Endothelial cell of umbilical vein (primary cell): ENCODE results near the gene MRGPRE. TPM values are rescaled to one million over a fixed set of nuclear protein-coding genes. Genes with fewer than 3 reads are reported as not detected.

Experiments
- BruUV-seq: library from RNA; stranded (reverse); fragments of 400-500 nt; replicated peaks from 2 replicates; lab custom pipeline; 2021; lab: Mats Ljungman, UMichigan
- CTCF ChIA-PET: fragments of 300-600, 350-600 bp; sonication (Branson Sonifier 250); formaldehyde crosslinking; loops from one replicate; lab custom pipeline; 2021; ENCODE audit warnings: antibody characterized with exemption, inconsistent platforms; lab: Charles Lee
- POLR2A ChIA-PET: fragments of 300-600, 350-600 bp; sonication (Branson Sonifier 250); formaldehyde crosslinking; loops from one replicate; lab custom pipeline; 2021; ENCODE audit warnings: antibody characterized with exemption, inconsistent platforms; lab: Charles Lee
- DNase-seq: peaks from one replicate; pipeline ENCODE4 v3.0.0-alpha.2; 2011; ENCODE audit warnings: low read depth, low spot score
- FAIRE-seq: peaks from 2 replicates; lab custom pipeline; 2011; peaks lifted over from hg19 to GRCh38; lab: Jason Lieb, UNC
- H2AFZ ChIP-seq: 2 replicates; pipeline ENCODE4 v1.6.0; 2012; ENCODE audit warnings: low read depth, low read length, control low read depth, inconsistent platforms
- H3K27ac ChIP-seq: 2 replicates; pipeline ENCODE4 v1.5.1; 2011; ENCODE audit warnings: low read depth, mild to moderate bottlenecking, control low read depth, low read length, moderate library complexity; ENCODE audit not compliant: insufficient read depth
- H3K27me3 ChIP-seq, 2 experiments: 2 replicates each; pipeline versions ENCODE4 v1.6.0 to v1.6.1; 2011; ENCODE audit warnings: low read length in 2 of 2, mixed read lengths in 1 of 2; ENCODE audit not compliant: control insufficient read depth in 2 of 2, insufficient read depth in 2 of 2
- H3K36me3 ChIP-seq, 2 experiments: 2 replicates in 1 of 2; 3 replicates in 1 of 2; pipeline ENCODE4 v1.5.1; 2011; ENCODE audit warnings: low read length in 2 of 2, mild to moderate bottlenecking in 1 of 2, moderate library complexity in 1 of 2; ENCODE audit not compliant: control insufficient read depth in 2 of 2, insufficient read depth in 2 of 2; ENCODE audit errors: extremely low read depth in 1 of 2
- H3K4me1 ChIP-seq: 3 replicates; pipeline ENCODE4 v1.5.1; 2011; ENCODE audit warnings: mild to moderate bottlenecking, low read length; ENCODE audit not compliant: control insufficient read depth, insufficient read depth; ENCODE audit errors: extremely low read depth
- H3K4me2 ChIP-seq: 2 replicates; pipeline ENCODE4 v1.6.1; 2011; ENCODE audit warnings: low read length, control low read depth, mixed read lengths; ENCODE audit not compliant: insufficient read depth
- H3K4me3 ChIP-seq, 3 experiments: fragments of 200-600 bp in 1 of 3; sonication (generic), shearing (Covaris generic) in 1 of 3; replicated peaks in 1 of 3; 2 replicates each; pipeline ENCODE4 v1.5.1; 2011 to 2016; ENCODE audit warnings: control low read depth in 3 of 3, low read length in 3 of 3, mild to moderate bottlenecking in 2 of 3, inconsistent platforms in 1 of 3, low read depth in 1 of 3, moderate library complexity in 1 of 3; ENCODE audit not compliant: insufficient read depth in 1 of 3
- H3K79me2 ChIP-seq: 2 replicates; pipeline ENCODE4 v1.6.0; 2012; ENCODE audit warnings: low read length, inconsistent platforms; ENCODE audit not compliant: control insufficient read depth, insufficient read depth
- H3K9ac ChIP-seq: replicated peaks from 2 replicates; pipeline ENCODE3; 2011; ENCODE audit warnings: low read length, control low read depth; ENCODE audit not compliant: insufficient read depth; ENCODE audit errors: extremely low read depth
- H3K9me1 ChIP-seq: replicated peaks from 3 replicates; pipeline ENCODE4 v1.6.0; 2011; ENCODE audit warnings: mild to moderate bottlenecking, low read length; ENCODE audit not compliant: control insufficient read depth, insufficient read depth; ENCODE audit errors: extremely low read depth
- H3K9me3 ChIP-seq: replicated peaks from 2 replicates; pipeline ENCODE4 v1.5.1; 2012; ENCODE audit warnings: low read length, inconsistent platforms; ENCODE audit not compliant: control insufficient read depth, insufficient read depth
- H4K20me1 ChIP-seq: replicated peaks from 2 replicates; pipeline ENCODE3; 2011; ENCODE audit warnings: mild to moderate bottlenecking, low read length; ENCODE audit not compliant: control insufficient read depth, insufficient read depth; ENCODE audit errors: extremely low read depth
- CTCF ChIP-seq, 2 donors: IDR thresholded peaks; 1 replicate in 1 of 2; 2 replicates in 1 of 2; pipeline ENCODE4 v1.5.1; 2011; ENCODE audit warnings: low read length in 2 of 2, mild to moderate bottlenecking in 2 of 2, moderate library complexity in 2 of 2, control low read depth in 1 of 2, inconsistent platforms in 1 of 2, low read depth in 1 of 2; ENCODE audit not compliant: insufficient read depth in 1 of 2; ENCODE audit errors: extremely low read depth in 1 of 2
- EZH2 ChIP-seq: IDR thresholded peaks from 2 replicates; pipeline ENCODE4 v1.6.1; 2012; ENCODE audit warnings: borderline replicate concordance, low read depth, mild to moderate bottlenecking, moderate library complexity, low read length, inconsistent platforms; ENCODE audit not compliant: severe bottlenecking
- FOS ChIP-seq: IDR thresholded peaks from 2 replicates; pipeline ENCODE4 v1.6.1; 2011; ENCODE audit warnings: mild to moderate bottlenecking, low read length, moderate library complexity, borderline replicate concordance; ENCODE audit not compliant: insufficient read depth
- GATA2 ChIP-seq: IDR thresholded peaks from 2 replicates; pipeline ENCODE4 v1.7.0; 2011; ENCODE audit warnings: low read depth, mild to moderate bottlenecking, moderate library complexity, mixed read lengths, low read length; ENCODE audit not compliant: insufficient read length, insufficient read depth
- MAX ChIP-seq: IDR thresholded peaks from 2 replicates; pipeline ENCODE4 v1.6.1; 2011; ENCODE audit not compliant: insufficient read depth, insufficient read length
- MYC ChIP-seq: IDR thresholded peaks from one replicate; pipeline ENCODE4 v1.6.1; 2011; ENCODE audit warnings: mild to moderate bottlenecking, low read depth, low read length
- POLR2A ChIP-seq: IDR thresholded peaks from 2 replicates; pipeline ENCODE4 v1.6.1; 2012; ENCODE audit warnings: low read depth, mild to moderate bottlenecking, control low read depth, low read length
- POLR2AphosphoS5 ChIP-seq: IDR thresholded peaks from 2 replicates; pipeline ENCODE4 v1.6.1; 2012; ENCODE audit warnings: low read depth, mild to moderate bottlenecking, control low read depth, low read length, moderate library complexity; ENCODE audit not compliant: insufficient read depth
- dilution Hi-C: fragments of 300-500 bp; cut with MboI; formaldehyde crosslinking; loops from one replicate; pipeline ENCODE4 v1.15.0; 2019; ENCODE audit warnings: low sequenced_read_pairs; ENCODE audit not compliant: extremely low pct_ligation_motif_present
- intact Hi-C: fragments of 100-400 bp; cut with micrococcal nuclease; formaldehyde crosslinking; loops from one replicate; pipeline ENCODE4 v1.10.0; 2022
- polyA plus RNA-seq, 4 experiments: library from polyadenylated mRNA; depleted of rRNA in 3 of 4; stranded (reverse) in 3 of 4; unstranded in 1 of 4; fragments of >200 nt; gene quantifications; 2 replicates each; pipeline versions ENCODE4 v1.2.1 to v1.2.3, GENCODE V29; 2011 to 2012; ENCODE audit warnings: missing spikeins in 1 of 4
- total RNA-seq: library from RNA; stranded (reverse); gene quantifications from 2 replicates; pipeline ENCODE4 v1.2.3, GENCODE V29; 2021

The MRGPRE gene
- total and polyA plus RNA-seq, 2 donors (not counting 3 experiments of a cell fraction or from before 2014, with no cell fraction given), result not detected

- DNase-seq (no peak), FAIRE-seq (no peak)
- Histone ChIP-seq H3K27ac (no peak overlapping the region), H4K20me1 (no peaks in the 10 kb centered on the region), H3K79me2 (no peaks in the 10 kb centered on the region), H3K4me3 (no peak overlapping the region), H3K9me3 (no peaks in the 10 kb centered on the region), H3K4me1 (no peaks in the 10 kb centered on the region), H3K4me2 (no peak overlapping the region), H3K27me3 (peaks cover 4 to 10% of the 10 kb centered on the region in 2 experiments), H3K36me3 (no peaks in the 10 kb centered on the region), H3K9me1 (no peaks in the 10 kb centered on the region), H2AFZ (no peak overlapping the region), H3K9ac (no peak overlapping the region)
- intact Hi-C loops (no loop called here), dilution Hi-C loops (no loop called here)
- BruUV-seq, result no TSS peak
- POLR2A ChIA-PET, result no interaction called here
- TF ChIP-seq FOS (no peak), GATA2 (no peak)
- CTCF ChIA-PET, result interaction anchor here (1.1 kb wide), 1 partner anchor 12 kb away, joined by 3 read pairs; no protein-coding TSS in a partner anchor
Observed at GRCh38 chr11:3197878-3198528, 34.2 kb downstream of the MRGPRE start.

- DNase-seq, result no peak
- Histone ChIP-seq H3K27ac (no peak overlapping the region), H3K79me2 (no peaks in the 10 kb centered on the region), H3K4me3 (no peak overlapping the region), H3K9ac (no peak overlapping the region), H3K27me3 (peaks cover 0 to 2% of the 10 kb centered on the region in 2 experiments), H4K20me1 (no peaks in the 10 kb centered on the region), H3K9me1 (no peaks in the 10 kb centered on the region), H2AFZ (no peak overlapping the region), H3K4me2 (no peak overlapping the region), H3K36me3 (no peaks in the 10 kb centered on the region), H3K9me3 (no peaks in the 10 kb centered on the region), H3K4me1 (no peaks in the 10 kb centered on the region)
- TF ChIP-seq CTCF (IDR thresholded peaks at IDR 0.05; ENCODE audit: extremely low read depth in 1 of 2, insufficient read depth in 1 of 2, low read depth in 1 of 2, low read length in 2 of 2) (no peak), MYC (no peak), MAX (no peak), POLR2AphosphoS5 (no peak), EZH2 (no peak), FOS (no peak), POLR2A (no peak)
- POLR2A ChIA-PET, result no interaction called here
- CTCF ChIA-PET, result interaction anchor here (1.1 to 1.4 kb wide), 2 partner anchors 13 to 160 kb away, joined by 3 read pairs; no protein-coding TSS in a partner anchor
- dilution Hi-C loops (no loop called here), intact Hi-C loops (no loop called here)
- BruUV-seq, result no TSS peak
- FAIRE-seq, result no peak
Observed at GRCh38 chr11:3197044-3197695, 35.0 kb downstream of the MRGPRE start.
